Measurements from ENCODE around the gene ISYNA1. TPM values are rescaled to one million over a fixed set of nuclear protein-coding genes. Genes with fewer than 3 reads are reported as not detected.

Gene ISYNA1
- polyA plus RNA-seq, 2 of the 4 experiments (the other 2 are of a cell fraction): 18.0 to 60.7 TPM

DNA sequence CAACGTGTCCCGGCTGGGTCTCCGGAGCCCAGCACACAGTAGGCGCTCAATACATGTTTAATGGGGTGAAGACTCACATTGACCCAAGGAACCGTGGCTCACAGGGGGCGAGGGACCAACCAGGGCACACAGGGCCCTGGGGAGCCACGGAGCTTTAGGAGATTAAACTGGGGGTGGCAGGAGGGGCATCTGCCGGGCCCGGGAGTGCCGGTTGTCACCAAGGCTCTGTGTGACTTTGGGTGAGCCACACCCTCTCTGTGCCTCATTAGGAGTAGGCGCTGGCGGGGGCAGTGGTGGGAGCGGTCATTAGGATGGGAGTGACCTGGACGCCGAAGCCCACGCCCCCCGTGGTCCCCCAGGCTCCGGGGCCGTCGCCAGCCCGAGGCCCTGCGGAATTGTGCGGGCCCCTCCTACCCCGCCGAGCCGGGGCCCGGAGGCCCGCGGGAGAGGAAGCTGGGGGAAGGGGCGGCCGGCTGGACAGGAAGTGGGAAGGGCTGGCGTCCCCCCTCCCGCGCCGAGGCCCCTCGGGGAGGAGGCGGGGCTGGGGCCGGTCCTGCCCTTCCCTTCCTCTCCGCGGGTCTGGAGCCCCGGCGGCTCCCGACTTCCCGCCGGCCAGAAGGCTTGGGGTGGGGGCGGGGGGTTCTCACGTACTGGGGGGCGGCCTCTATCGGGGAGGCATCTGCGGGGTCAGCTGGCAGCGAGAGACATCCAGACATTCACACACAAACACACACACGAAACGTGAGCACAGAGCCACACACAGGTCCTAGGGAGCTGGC lies 20.5 kb downstream of the ISYNA1 start:
- ATAC-seq (peak; percentile 40 to 70), DNase-seq (ENCODE audit: low read depth in 1 of 2, low spot score in 1 of 2) (peak in 1 of 2 experiments; percentile 79), FAIRE-seq (no peak)

DNA sequence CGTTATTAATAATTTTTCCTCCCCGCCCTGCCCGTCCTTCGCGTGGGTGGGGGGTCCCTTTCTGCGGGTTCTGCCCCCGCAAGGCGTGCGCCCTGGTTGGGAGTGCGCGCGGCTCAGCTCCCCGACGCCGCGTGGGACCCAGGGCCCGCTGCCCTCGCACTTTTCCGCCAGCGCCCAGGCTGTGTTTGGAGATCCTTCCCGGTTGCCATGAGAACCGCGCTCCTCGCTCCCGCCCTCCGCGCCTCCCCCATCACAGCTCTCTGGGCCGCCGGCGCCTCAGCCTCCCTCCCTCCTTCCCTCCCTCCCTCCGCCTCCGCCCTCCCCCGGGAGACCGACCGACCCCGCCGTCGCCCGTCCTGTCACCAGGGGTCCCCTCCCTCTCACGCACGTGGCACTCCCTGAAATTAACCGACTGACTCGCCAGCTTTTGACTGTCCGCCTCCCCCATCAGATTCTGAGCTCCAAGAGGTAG lies 21.1 kb downstream of the ISYNA1 start:
- WGBS (ENCODE audit: missing lambda C conversion rate): 0% methylated on average over 12 of the region's 44 CpGs
- Histone ChIP-seq H3K27ac (peak overlapping the region; percentile 96 to 100), H3K9me3 (no peaks in the 10 kb centered on the region), H3K4me3 (peak overlapping the region; percentile 49), H3K4me2 (peak overlapping the region; percentile 93), H3K4me1 (peaks cover 56% of the 10 kb centered on the region)
- CTCF ChIA-PET: interaction anchor here (1.0 to 9.4 kb wide), 6 partner anchors 16 to 77 kb away, joined by 3 to 109 read pairs (median 8); no protein-coding TSS in a partner anchor
- DNase-seq (ENCODE audit: low read depth in 1 of 2, low spot score in 1 of 2): peak in 1 of 2 experiments; percentile 91
- POLR2A ChIA-PET: interaction anchor here (0.7 to 4.8 kb wide), 8 partner anchors 15 to 173 kb away, joined by 3 to 28 read pairs (median 6); partner anchors contain the start of genes GDF15 and JUND
- no peak for FAIRE-seq
- ATAC-seq: peak; percentile 63 to 77
- TF ChIP-seq JUN (IDR thresholded peaks at IDR 0.05): no peak; a peak in 1 of 5 replicates
- no peak for TF ChIP-seq JUNB (IDR thresholded peaks at IDR 0.05)
- TF ChIP-seq, protein P1, sequence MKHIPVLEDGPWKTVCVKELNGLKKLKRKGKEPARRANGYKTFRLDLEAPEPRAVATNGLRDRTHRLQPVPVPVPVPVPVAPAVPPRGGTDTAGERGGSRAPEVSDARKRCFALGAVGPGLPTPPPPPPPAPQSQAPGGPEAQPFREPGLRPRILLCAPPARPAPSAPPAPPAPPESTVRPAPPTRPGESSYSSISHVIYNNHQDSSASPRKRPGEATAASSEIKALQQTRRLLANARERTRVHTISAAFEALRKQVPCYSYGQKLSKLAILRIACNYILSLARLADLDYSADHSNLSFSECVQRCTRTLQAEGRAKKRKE (CRISPR knock-in tag; IDR thresholded peaks at IDR 0.05; ENCODE audit: low read depth): peak; percentile 71; the same call in 1 of the 2 replicates
- TF ChIP-seq FOSB (CRISPR knock-in tag; IDR thresholded peaks at IDR 0.05): peak; percentile 64; the same call in 1 of the 2 replicates
- TF ChIP-seq E2F6 (IDR thresholded peaks at IDR 0.05; ENCODE audit: borderline replicate concordance, low read depth): peak; percentile 83
- TF ChIP-seq BCL3 (IDR thresholded peaks at IDR 0.05): no peak
- no peak for TF ChIP-seq RARB (CRISPR knock-in tag; IDR thresholded peaks at IDR 0.05)
- no peak for TF ChIP-seq PBX3 (IDR thresholded peaks at IDR 0.05)
- TF ChIP-seq, protein P2, sequence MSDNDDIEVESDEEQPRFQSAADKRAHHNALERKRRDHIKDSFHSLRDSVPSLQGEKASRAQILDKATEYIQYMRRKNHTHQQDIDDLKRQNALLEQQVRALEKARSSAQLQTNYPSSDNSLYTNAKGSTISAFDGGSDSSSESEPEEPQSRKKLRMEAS (IDR thresholded peaks at IDR 0.05): peak; percentile 82
- TF ChIP-seq HOXB5 (CRISPR knock-in tag; IDR thresholded peaks at IDR 0.05): peak; percentile 78; the same call in 1 of the 2 replicates
- TF ChIP-seq, protein P3, sequence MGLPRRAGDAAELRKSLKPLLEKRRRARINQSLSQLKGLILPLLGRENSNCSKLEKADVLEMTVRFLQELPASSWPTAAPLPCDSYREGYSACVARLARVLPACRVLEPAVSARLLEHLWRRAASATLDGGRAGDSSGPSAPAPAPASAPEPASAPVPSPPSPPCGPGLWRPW (IDR thresholded peaks at IDR 0.05): no peak
- no peak for TF ChIP-seq SMC3 (IDR thresholded peaks at IDR 0.05)
- TF ChIP-seq HOXA7 (CRISPR knock-in tag; IDR thresholded peaks at IDR 0.05): peak; percentile 62; the same call in 1 of the 2 replicates
- TF ChIP-seq EHF (CRISPR knock-in tag; IDR thresholded peaks at IDR 0.05): no peak
- TF ChIP-seq MAZ (IDR thresholded peaks at IDR 0.05; ENCODE audit: borderline replicate concordance, low read depth, low read length): no peak; the same call in 1 of the 2 replicates
- TF ChIP-seq MYC (IDR thresholded peaks at IDR 0.05; ENCODE audit: borderline replicate concordance, low read length): peak; percentile 86
- TF ChIP-seq, protein P4, sequence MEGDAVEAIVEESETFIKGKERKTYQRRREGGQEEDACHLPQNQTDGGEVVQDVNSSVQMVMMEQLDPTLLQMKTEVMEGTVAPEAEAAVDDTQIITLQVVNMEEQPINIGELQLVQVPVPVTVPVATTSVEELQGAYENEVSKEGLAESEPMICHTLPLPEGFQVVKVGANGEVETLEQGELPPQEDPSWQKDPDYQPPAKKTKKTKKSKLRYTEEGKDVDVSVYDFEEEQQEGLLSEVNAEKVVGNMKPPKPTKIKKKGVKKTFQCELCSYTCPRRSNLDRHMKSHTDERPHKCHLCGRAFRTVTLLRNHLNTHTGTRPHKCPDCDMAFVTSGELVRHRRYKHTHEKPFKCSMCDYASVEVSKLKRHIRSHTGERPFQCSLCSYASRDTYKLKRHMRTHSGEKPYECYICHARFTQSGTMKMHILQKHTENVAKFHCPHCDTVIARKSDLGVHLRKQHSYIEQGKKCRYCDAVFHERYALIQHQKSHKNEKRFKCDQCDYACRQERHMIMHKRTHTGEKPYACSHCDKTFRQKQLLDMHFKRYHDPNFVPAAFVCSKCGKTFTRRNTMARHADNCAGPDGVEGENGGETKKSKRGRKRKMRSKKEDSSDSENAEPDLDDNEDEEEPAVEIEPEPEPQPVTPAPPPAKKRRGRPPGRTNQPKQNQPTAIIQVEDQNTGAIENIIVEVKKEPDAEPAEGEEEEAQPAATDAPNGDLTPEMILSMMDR (IDR thresholded peaks at IDR 0.05): no peak

More for the DNA sequence above, 20.5 kb downstream of the ISYNA1 start:
- Histone ChIP-seq H3K9me3 (no peaks in the 10 kb centered on the region), H3K4me1 (peaks cover 56% of the 10 kb centered on the region), H3K4me3 (peak overlapping the region; percentile 49), H3K4me2 (peak overlapping the region; percentile 93), H3K27ac (peak overlapping the region; percentile 96 to 100)
- CTCF ChIA-PET: interaction anchor here (0.6 to 9.4 kb wide), 6 partner anchors 16 to 78 kb away, joined by 3 to 109 read pairs (median 8); no protein-coding TSS in a partner anchor
- WGBS (ENCODE audit: missing lambda C conversion rate): 0% methylated on average over 5 of the region's 53 CpGs
- POLR2A ChIA-PET: interaction anchor here (0.7 to 4.8 kb wide), 6 partner anchors 16 to 172 kb away, joined by 3 to 28 read pairs (median 6); partner anchors contain the start of gene GDF15
- peak; percentile 75 for TF ChIP-seq ZFP36 (IDR thresholded peaks at IDR 0.05; ENCODE audit: borderline replicate concordance, partially characterized antibody)
- peak; percentile 33 to 45; a peak in 2 of 5 replicates for TF ChIP-seq JUN (IDR thresholded peaks at IDR 0.05)
- no peak for TF ChIP-seq TFCP2L1 (CRISPR knock-in tag; IDR thresholded peaks at IDR 0.05)
- no peak for TF ChIP-seq ZSCAN20 (CRISPR knock-in tag; IDR thresholded peaks at IDR 0.05)
- peak; percentile 41; the same call in 1 of the 2 replicates for TF ChIP-seq RARB (CRISPR knock-in tag; IDR thresholded peaks at IDR 0.05)
- TF ChIP-seq HOXB5 (CRISPR knock-in tag; IDR thresholded peaks at IDR 0.05): no peak; the same call in 1 of the 2 replicates
- no peak for TF ChIP-seq PHF8 (IDR thresholded peaks at IDR 0.05; ENCODE audit: borderline replicate concordance, low read depth)
- TF ChIP-seq KDM1A (IDR thresholded peaks at IDR 0.05; ENCODE audit: low read depth): peak; percentile 68; the same call in 1 of the 2 replicates
- TF ChIP-seq CBX8 (IDR thresholded peaks at IDR 0.05): no peak
- no peak for TF ChIP-seq RFX5 (IDR thresholded peaks at IDR 0.05)
- no peak for TF ChIP-seq EHMT2 (IDR thresholded peaks at IDR 0.05; ENCODE audit: low read depth)
- TF ChIP-seq HOXB13 (CRISPR knock-in tag; IDR thresholded peaks at IDR 0.05; ENCODE audit: low read depth): 0 out of 2 replicates have a peak, but pooled peaks have one; percentile 43
- TF ChIP-seq ESRRA (IDR thresholded peaks at IDR 0.05; ENCODE audit: borderline replicate concordance, low read length): no peak
- 0 out of 2 replicates have a peak, but pooled peaks have one; percentile 22 for TF ChIP-seq POLR2A (IDR thresholded peaks at IDR 0.05; ENCODE audit: low read length)
- no peak for TF ChIP-seq BHLHE40 (IDR thresholded peaks at IDR 0.05; ENCODE audit: low read depth, low read length)
- peak; percentile 54; the same call in 1 of the 2 replicates for TF ChIP-seq HDAC2 (IDR thresholded peaks at IDR 0.05)
- no peak for TF ChIP-seq GATA3 (IDR thresholded peaks at IDR 0.05; ENCODE audit: borderline replicate concordance)
- no peak for TF ChIP-seq FOXS1 (CRISPR knock-in tag; IDR thresholded peaks at IDR 0.05)
- no peak for TF ChIP-seq MYC (IDR thresholded peaks at IDR 0.05; ENCODE audit: borderline replicate concordance, low read length)
- TF ChIP-seq RAD21 (conservative IDR thresholded peaks at IDR 0.05 in 1 of 2, IDR thresholded peaks at IDR 0.05 in 1 of 2): no peak
- peak; percentile 80 for TF ChIP-seq E2F6 (IDR thresholded peaks at IDR 0.05; ENCODE audit: borderline replicate concordance, low read depth)
- TF ChIP-seq HEYL (CRISPR knock-in tag; IDR thresholded peaks at IDR 0.05): no peak
- TF ChIP-seq MAFK (IDR thresholded peaks at IDR 0.05; ENCODE audit: partially characterized antibody): no peak
